ENCODE results near the gene MAGEB16.

Gene MAGEB16

GRCh38 chrX:35798042-35798441, at the start of gene MAGEB16:
Gene MAGEB16 (plus strand): TSS chrX:35798342. CDS start chrX:35802197, 3,855 bp downstream.
- DNase-seq (ENCODE audit: insufficient read length, low spot score), result no peak
- FAIRE-seq, result no peak

- DNase-seq (ENCODE audit: insufficient read length, low spot score) (no peak), FAIRE-seq (no peak)
Observed at GRCh38 chrX:35773958-35774564, 24.1 kb upstream of the MAGEB16 start.

GRCh38 chrX:35785075-35785474, 13.1 kb upstream of the MAGEB16 start:
- FAIRE-seq (no peak), DNase-seq (ENCODE audit: insufficient read length, low spot score) (no peak)

GRCh38 chrX:35786271-35786670, 11.9 kb upstream of the MAGEB16 start:
- FAIRE-seq, result no peak

GRCh38 chrX:35787867-35788266, 10.3 kb upstream of the MAGEB16 start:
- no peak for FAIRE-seq
- no peak for DNase-seq (ENCODE audit: insufficient read length, low spot score)

More at GRCh38 chrX:35786271-35786670, 11.9 kb upstream of the MAGEB16 start:
- no peak for DNase-seq (ENCODE audit: insufficient read length, low spot score)

- DNase-seq (ENCODE audit: insufficient read length, low spot score), result no peak
- no peak for FAIRE-seq
Observed at GRCh38 chrX:35800474-35800873, 2.3 kb downstream of the MAGEB16 start.

GRCh38 chrX:35809781-35810180, 11.6 kb downstream of the MAGEB16 start:
- FAIRE-seq (no peak), DNase-seq (ENCODE audit: insufficient read length, low spot score) (no peak)

- FAIRE-seq, result no peak
- DNase-seq (ENCODE audit: insufficient read length, low spot score), result no peak
Observed at GRCh38 chrX:35819241-35819640, 21.1 kb downstream of the MAGEB16 start.

- FAIRE-seq, result peak; percentile 26
- DNase-seq (ENCODE audit: insufficient read length, low spot score), result no peak
Observed at GRCh38 chrX:35826503-35826902, 28.4 kb downstream of the MAGEB16 start.

GRCh38 chrX:35829501-35829900, 31.4 kb downstream of the MAGEB16 start:
- FAIRE-seq (no peak), DNase-seq (ENCODE audit: insufficient read length, low spot score) (no peak)

GRCh38 chrX:35841872-35842271, 43.7 kb downstream of the MAGEB16 start:
- DNase-seq (ENCODE audit: insufficient read length, low spot score) (no peak), FAIRE-seq (no peak)

GRCh38 chrX:35842674-35843073, 44.5 kb downstream of the MAGEB16 start:
- DNase-seq (ENCODE audit: insufficient read length, low spot score) (no peak), FAIRE-seq (no peak)

GRCh38 chrX:35847736-35848135, 49.6 kb downstream of the MAGEB16 start:
- DNase-seq (ENCODE audit: insufficient read length, low spot score), result no peak
- FAIRE-seq, result no peak

Measured in GM19239 (cell line).